Measurements from ENCODE around the gene DRG2. TPM values are rescaled to one million over a fixed set of nuclear protein-coding genes. Genes with fewer than 3 reads are reported as not detected.

DRG2 gene
- total and polyA plus RNA-seq, 2 of the 8 experiments (the other 6 are each of a cell fraction or from before 2014, with no cell fraction given), result 44.6 to 47.8 TPM

- H2AK5ac ChIP-seq (ENCODE audit: low read depth, low read length), result 0 out of 2 replicates have a peak overlapping the region, but pooled peaks have one; percentile 65
- no peak overlapping the region for H2BK20ac ChIP-seq (ENCODE audit: low read length)
- no peaks in the 10 kb centered on the region for H3K4me1 ChIP-seq (replicated peaks in 1 of 4; ENCODE audit: control insufficient read depth in 3 of 4, insufficient read depth in 4 of 4, low read length in 3 of 4)
- no peak overlapping the region for H3K23ac ChIP-seq (ENCODE audit: insufficient read length)
- ChIA-PET POLR2A (ENCODE audit: partially characterized antibody) (interaction anchor here (4.0 kb wide), 1 partner anchor 14 kb away, joined by 17 read pairs; the partner anchor contains the start of gene MYO15A), CTCF (ENCODE audit: partially characterized antibody) (interaction anchor here (1.2 kb wide), 1 partner anchor 17 kb away, joined by 3 read pairs; no protein-coding TSS in a partner anchor)
- H4K5ac ChIP-seq (ENCODE audit: insufficient read length, low read depth, low read length), result no peak overlapping the region
- H4K91ac ChIP-seq (replicated peaks; ENCODE audit: insufficient read length, low read length), result no peak overlapping the region
- H3K36me3 ChIP-seq (ENCODE audit: control insufficient read depth in 2 of 4, insufficient read depth in 4 of 4, low read length in 3 of 4), result no peaks in the 10 kb centered on the region
- no peak overlapping the region; the same call in 1 of the 2 replicates for H2BK5ac ChIP-seq (ENCODE audit: low read depth, low read length)
- H3K27me3 ChIP-seq (replicated peaks in 1 of 4; ENCODE audit: control insufficient read depth in 3 of 4, extremely low read depth in 1 of 4, insufficient read depth in 3 of 4, low read length in 3 of 4), result peaks cover 0 to 2% (median 0%) of the 10 kb centered on the region in 4 experiments; a peak in 4 of 7 replicates
- H3K14ac ChIP-seq (ENCODE audit: insufficient read length), result no peak overlapping the region
- H3K79me1 ChIP-seq (ENCODE audit: low read depth, low read length), result no peaks in the 10 kb centered on the region
- H3K4me2 ChIP-seq (ENCODE audit: insufficient read depth in 1 of 2, low read depth in 2 of 2, low read length in 2 of 2), result no peak overlapping the region
- no peaks in the 10 kb centered on the region for H3K79me2 ChIP-seq (ENCODE audit: control insufficient read depth in 1 of 2, insufficient read depth in 2 of 2, low read length in 2 of 2)
- no peak overlapping the region for H3K9ac ChIP-seq (replicated peaks in 1 of 4; ENCODE audit: extremely low read depth in 1 of 4, low read depth in 3 of 4, low read length in 3 of 4)
- H4K8ac ChIP-seq (ENCODE audit: extremely low read depth, insufficient read depth, low read length), result no peak overlapping the region
- no peak overlapping the region for H2BK120ac ChIP-seq (replicated peaks; ENCODE audit: low read depth, low read length)
- H3K18ac ChIP-seq (ENCODE audit: extremely low read depth, low read length), result no peak overlapping the region
- FAIRE-seq (no peak), DNase-seq (ENCODE audit: low read depth in 1 of 2, low spot score in 2 of 2) (no peak)
- H2BK12ac ChIP-seq (ENCODE audit: low read depth, low read length), result no peak overlapping the region
- no peak overlapping the region for H3K56ac ChIP-seq (replicated peaks; ENCODE audit: insufficient read length, low read depth, low read length)
- no peaks in the 10 kb centered on the region for H3K23me2 ChIP-seq (ENCODE audit: low read depth, low read length)
- H3K27ac ChIP-seq (ENCODE audit: low read depth, low read length), result no peak overlapping the region
- no peak overlapping the region for H3K4ac ChIP-seq (replicated peaks; ENCODE audit: insufficient read length, low read depth, low read length)
- no peaks in the 10 kb centered on the region for H4K20me1 ChIP-seq (replicated peaks in 1 of 2; ENCODE audit: control insufficient read depth in 1 of 2, insufficient read depth in 2 of 2, low read length in 2 of 2)
- 92% methylated on average over 11 of the region's 11 CpGs; no CpG with 5 or more reads in 1 of the 2 experiments for WGBS, 2 experiments (ENCODE audit: extremely low coverage in 1 of 2, insufficient coverage in 1 of 2, insufficient read length in 1 of 2, insufficient replicate concordance in 2 of 2, low coverage in 1 of 2, low lambda C conversion rate in 2 of 2, missing lambda C conversion rate in 1 of 2)
- peaks cover 7 to 13% of the 10 kb centered on the region in 2 experiments for H3K9me3 ChIP-seq (ENCODE audit: insufficient read depth in 2 of 2, low read depth in 1 of 2, low read length in 1 of 2)
- no peak overlapping the region for H3K4me3 ChIP-seq (ENCODE audit: extremely low read depth in 1 of 4, insufficient read depth in 2 of 4, low read depth in 3 of 4, low read length in 4 of 4)
- H2BK15ac ChIP-seq (ENCODE audit: low read length), result no peak overlapping the region
- no peak overlapping the region for H2AFZ ChIP-seq (ENCODE audit: low read length)
- TF ChIP-seq EGR1 (IDR thresholded peaks at IDR 0.05; ENCODE audit: borderline replicate concordance, low read depth, low read length), result no peak
- TF ChIP-seq EP300 (IDR thresholded peaks at IDR 0.05; ENCODE audit: borderline replicate concordance in 1 of 2, low read depth in 2 of 2, low read length in 2 of 2), result no peak
- TF ChIP-seq RXRA (IDR thresholded peaks at IDR 0.05; ENCODE audit: insufficient read depth, low read depth, low read length), result no peak
- TF ChIP-seq GTF2F1 (IDR thresholded peaks at IDR 0.05; ENCODE audit: borderline replicate concordance, low read depth, low read length), result no peak
- no peak for TF ChIP-seq GABPA (IDR thresholded peaks at IDR 0.05; ENCODE audit: borderline replicate concordance, insufficient read depth, low read length)
Observed at GRCh38 chr17:18124345-18125126, 36.8 kb downstream of the DRG2 start.
